SU-DHL-6 (cell line): Measurements from ENCODE around the gene ESF1.
A peak's percentile ranks its signal among the peaks of the same experiment; 100 is the strongest.

Experiments used
- H2AFZ ChIP-seq: fragments of 200-600 bp; sonication (generic); 2 replicates; pipeline ENCODE4 v1.6.1; 2014; ENCODE audit warnings: low read depth, mild to moderate bottlenecking, moderate library complexity, mixed read lengths, antibody characterized with exemption, low read length; ENCODE audit not compliant: severe bottlenecking
- H3F3A ChIP-seq: fragments of 200-600 bp; shearing (Covaris generic); 2 replicates; pipeline ENCODE4 v1.6.0; 2016; ENCODE audit warnings: antibody characterized with exemption, mild to moderate bottlenecking; ENCODE audit not compliant: insufficient read depth
- H3K27ac ChIP-seq: fragments of 200-600 bp; sonication (generic); 2 replicates; pipeline ENCODE4 v1.5.1; 2016; ENCODE audit warnings: low read depth, mild to moderate bottlenecking, low read length, moderate library complexity, mixed read lengths
- H3K27me3 ChIP-seq: fragments of 200-600 bp; sonication (generic), shearing (Covaris generic); 2 replicates; pipeline ENCODE4 v1.6.0; 2014; ENCODE audit warnings: mild to moderate bottlenecking, low read length
- H3K36me3 ChIP-seq: fragments of 200-600 bp; sonication (generic); 2 replicates; pipeline ENCODE4 v1.6.1; 2014; ENCODE audit warnings: mild to moderate bottlenecking, low read length, mixed read lengths
- H3K4me2 ChIP-seq: fragments of 300-600, 200-600 bp; shearing (Covaris generic), sonication (generic); 2 replicates; pipeline ENCODE4 v1.6.0; 2014; ENCODE audit warnings: low read length, low read depth, mild to moderate bottlenecking; ENCODE audit not compliant: poor library complexity, severe bottlenecking
- H3K4me3 ChIP-seq: fragments of 200-600 bp; sonication (generic); 2 replicates; pipeline ENCODE4 v1.5.1; 2014; ENCODE audit warnings: antibody characterized with exemption, low read length, mild to moderate bottlenecking, mixed read lengths; ENCODE audit not compliant: insufficient read depth, poor library complexity, severe bottlenecking
- H3K79me2 ChIP-seq: fragments of 200-600 bp; sonication (generic); 2 replicates; pipeline ENCODE4 v1.6.1; 2014; ENCODE audit warnings: mild to moderate bottlenecking, low read length, moderate library complexity; ENCODE audit not compliant: insufficient read depth
- H3K9ac ChIP-seq: fragments of 200-600 bp; sonication (generic); 2 replicates; pipeline ENCODE4 v1.7.0; 2014; ENCODE audit warnings: mild to moderate bottlenecking, low read length
- H3K9me2 ChIP-seq: fragments of 200-600 bp; sonication (generic); replicated peaks from 2 replicates; pipeline ENCODE4 v1.6.1; 2014; ENCODE audit warnings: low read length; ENCODE audit not compliant: insufficient read depth
- H3K9me3 ChIP-seq: fragments of 200-600 bp; sonication (generic); 2 replicates; pipeline ENCODE4 v1.6.1; 2014; ENCODE audit warnings: low read length, mixed read lengths; ENCODE audit not compliant: insufficient read depth
- H4K20me1 ChIP-seq: fragments of 200-600 bp; sonication (generic); 2 replicates; pipeline ENCODE4 v1.6.1; 2014; ENCODE audit warnings: low read depth, mild to moderate bottlenecking, antibody characterized with exemption, low read length, moderate library complexity, mixed read lengths
- CTCF ChIP-seq: fragments of 200-600 bp; sonication (generic); IDR thresholded peaks from one replicate; pipeline ENCODE4 v1.5.1; 2017; ENCODE audit warnings: antibody characterized with exemption, mild to moderate bottlenecking, low read length, moderate library complexity; ENCODE audit not compliant: insufficient read depth, poor library complexity, severe bottlenecking
- EZH2phosphoT487 ChIP-seq: fragments of 200-600 bp; sonication (generic), shearing (Covaris generic); conservative IDR thresholded peaks from 2 replicates; pipeline ENCODE4 v1.6.1; 2018; ENCODE audit warnings: mild to moderate bottlenecking, antibody characterized with exemption, low read length, moderate library complexity, mixed read lengths

ESF1 gene

GRCh38 chr20:13791540-13792459, 7.1 kb upstream of the ESF1 start:
- Histone ChIP-seq H3K4me3 (no peak overlapping the region), H3K27ac (no peak overlapping the region), H3K27me3 (no peaks in the 10 kb centered on the region), H3F3A (0 out of 2 replicates have a peak, but pooled peaks cover 6% of the 10 kb centered on the region), H2AFZ (no peak overlapping the region), H3K9me2 (no peaks in the 10 kb centered on the region), H3K9ac (no peak overlapping the region), H3K79me2 (peaks cover 6% of the 10 kb centered on the region; the same call in 1 of the 2 replicates), H3K4me2 (no peak overlapping the region), H3K36me3 (peaks cover 11% of the 10 kb centered on the region), H3K9me3 (no peaks in the 10 kb centered on the region), H4K20me1 (0 out of 2 replicates have a peak, but pooled peaks cover 13% of the 10 kb centered on the region)
- TF ChIP-seq CTCF (no peak), EZH2phosphoT487 (no peak)

GRCh38 chr20:13790708-13791107, 6.0 kb upstream of the ESF1 start:
- Histone ChIP-seq H2AFZ (no peak overlapping the region), H3K4me2 (no peak overlapping the region), H3K9me2 (no peaks in the 10 kb centered on the region), H3K79me2 (peaks cover 17% of the 10 kb centered on the region), H3K4me3 (no peak overlapping the region), H3K36me3 (peaks cover 11% of the 10 kb centered on the region), H3F3A (0 out of 2 replicates have a peak, but pooled peaks cover 6% of the 10 kb centered on the region), H3K27ac (no peak overlapping the region), H3K9me3 (no peaks in the 10 kb centered on the region), H3K27me3 (no peaks in the 10 kb centered on the region), H4K20me1 (0 out of 2 replicates have a peak, but pooled peaks cover 13% of the 10 kb centered on the region), H3K9ac (no peak overlapping the region)
- no peak for TF ChIP-seq EZH2phosphoT487
- no peak for TF ChIP-seq CTCF

- Histone ChIP-seq H3K9me2 (no peaks in the 10 kb centered on the region), H3K27me3 (no peaks in the 10 kb centered on the region), H3K36me3 (peaks cover 3% of the 10 kb centered on the region; the same call in 1 of the 2 replicates), H3K4me2 (no peak overlapping the region), H3K27ac (no peak overlapping the region), H4K20me1 (0 out of 2 replicates have a peak, but pooled peaks cover 13% of the 10 kb centered on the region), H3F3A (0 out of 2 replicates have a peak, but pooled peaks cover 6% of the 10 kb centered on the region), H2AFZ (no peak overlapping the region), H3K4me3 (no peak overlapping the region), H3K9me3 (no peaks in the 10 kb centered on the region), H3K79me2 (peaks cover 37% of the 10 kb centered on the region), H3K9ac (no peak overlapping the region)
- TF ChIP-seq EZH2phosphoT487 (no peak), CTCF (peak; percentile 52)
Observed at GRCh38 chr20:13788167-13788834, 3.6 kb upstream of the ESF1 start.
